B cell (primary cell): ENCODE data around the gene SLC7A9. TPM values are rescaled to one million over a fixed set of nuclear protein-coding genes. Genes with fewer than 3 reads are reported as not detected.
"Not testable (repeated sequence)": the region's sequence is repeated elsewhere in the genome, so short reads cannot be mapped to it uniquely, and the experiment has no call there.

ENCODE experiments used
- ATAC-seq: fragments of 200-7000 bp; cut with Tn5 transposase; one replicate; pipeline ENCODE4 v1.10.0; 2021; ENCODE audit warnings: low read depth, mild to moderate bottlenecking, moderate number of reproducible peaks, moderate library complexity
- CTCF ChIA-PET: fragments of 350-600 bp; sonication (Branson Sonifier 250); formaldehyde crosslinking; loops from one replicate; lab custom pipeline; 2021; ENCODE audit warnings: antibody characterized with exemption, inconsistent platforms; lab: Charles Lee
- POLR2A ChIA-PET: fragments of 350-600 bp; sonication (Branson Sonifier 250); formaldehyde crosslinking; loops from one replicate; lab custom pipeline; 2021; ENCODE audit warnings: antibody characterized with exemption; lab: Charles Lee
- DNase-seq: peaks from one replicate; pipeline ENCODE4 v3.0.0; 2013
- H2AFZ ChIP-seq: 2 replicates; pipeline ENCODE4 v1.6.1; 2012; ENCODE audit warnings: mild to moderate bottlenecking, low read depth, low read length; ENCODE audit not compliant: insufficient read depth, poor library complexity, severe bottlenecking
- H3K27ac ChIP-seq, 2 donors: 1 replicate in 1 of 2; 2 replicates in 1 of 2; pipeline ENCODE4 v1.5.1; 2012 to 2013; ENCODE audit warnings: low read length in 2 of 2, mild to moderate bottlenecking in 2 of 2, moderate library complexity in 1 of 2
- H3K27me3 ChIP-seq, 4 experiments: fragments of 200-600 bp in 1 of 4; sonication (generic) in 1 of 4; replicated peaks in 1 of 4; 1 replicate in 2 of 4; 2 replicates in 2 of 4; pipeline versions ENCODE4 v1.6.1 to v1.7.0; 2013 to 2016; ENCODE audit warnings: low read length in 3 of 4, mild to moderate bottlenecking in 2 of 4, mixed read lengths in 1 of 4, moderate library complexity in 1 of 4; ENCODE audit not compliant: insufficient read depth in 4 of 4, control insufficient read depth in 3 of 4; ENCODE audit errors: control extremely low read depth in 1 of 4
- H3K36me3 ChIP-seq, 2 experiments: replicated peaks in 1 of 2; 1 replicate in 1 of 2; 2 replicates in 1 of 2; pipeline versions ENCODE4 v1.6.1 to v1.7.1; 2013; ENCODE audit warnings: low read length in 1 of 2; ENCODE audit not compliant: insufficient read depth in 2 of 2, control insufficient read depth in 1 of 2; ENCODE audit errors: control extremely low read depth in 1 of 2, extremely low read depth in 1 of 2
- H3K4me1 ChIP-seq, 2 donors: fragments of 200-600 bp in 1 of 2; sonication (generic) in 1 of 2; 1 replicate in 1 of 2; 2 replicates in 1 of 2; pipeline versions ENCODE4 v1.5.1 to v1.6.1; 2013 to 2017; ENCODE audit warnings: low read length in 2 of 2; ENCODE audit not compliant: control insufficient read depth in 2 of 2, insufficient read depth in 2 of 2
- H3K4me2 ChIP-seq: replicated peaks from 2 replicates; pipeline ENCODE3; 2012; ENCODE audit warnings: mild to moderate bottlenecking, low read depth, low read length; ENCODE audit not compliant: poor library complexity, severe bottlenecking
- H3K4me3 ChIP-seq, 5 experiments: fragments of 200-600 bp in 1 of 5; sonication (generic) in 1 of 5; 1 replicate in 3 of 5; 2 replicates in 2 of 5; pipeline versions ENCODE4 v1.5.1 to v1.7.0; 2011 to 2016; ENCODE audit warnings: low read length in 4 of 5, mild to moderate bottlenecking in 4 of 5, low read depth in 2 of 5, control low read depth in 1 of 5, moderate library complexity in 1 of 5; ENCODE audit not compliant: insufficient read depth in 1 of 5; ENCODE audit errors: control extremely low read depth in 1 of 5, extremely low read depth in 1 of 5
- H3K79me2 ChIP-seq: fragments of 200-600 bp; sonication (generic); one replicate; pipeline ENCODE4 v1.6.0; 2016; ENCODE audit warnings: low read length; ENCODE audit not compliant: control insufficient read depth, insufficient read depth
- H3K9ac ChIP-seq: fragments of 200-600 bp; sonication (generic); 2 replicates; pipeline ENCODE4 v1.6.1; 2017; ENCODE audit warnings: mild to moderate bottlenecking, low read length, moderate library complexity
- H3K9me3 ChIP-seq, 3 donors: one replicate each; pipeline versions ENCODE4 v1.6.1 to v1.7.1; 2013; ENCODE audit warnings: low read length in 2 of 3; ENCODE audit not compliant: control insufficient read depth in 2 of 3, insufficient read depth in 1 of 3; ENCODE audit errors: control extremely low read depth in 1 of 3
- H4K20me1 ChIP-seq: 2 replicates; pipeline ENCODE4 v1.6.0; 2012; ENCODE audit warnings: mild to moderate bottlenecking, low read length; ENCODE audit not compliant: insufficient read depth, control insufficient read depth, poor library complexity, severe bottlenecking
- H3K27ac Mint-ChIP-seq: one replicate; pipeline ENCODE4 v1.8.0; 2021; ENCODE audit warnings: mixed read lengths
- H3K27me3 Mint-ChIP-seq: one replicate; pipeline ENCODE4 v1.8.0; 2021; ENCODE audit warnings: mixed read lengths
- H3K4me1 Mint-ChIP-seq: one replicate; pipeline ENCODE4 v1.8.0; 2021; ENCODE audit warnings: mixed read lengths
- H3K4me3 Mint-ChIP-seq: one replicate; pipeline ENCODE4 v1.8.0; 2021; ENCODE audit warnings: mixed read lengths
- H3K9me3 Mint-ChIP-seq: one replicate; pipeline ENCODE4 v1.8.0; 2022; ENCODE audit warnings: mixed read lengths; ENCODE audit not compliant: insufficient read depth
- CTCF ChIP-seq: fragments of 200-600 bp; IDR thresholded peaks from one replicate; pipeline ENCODE4 v1.8.0; 2022; ENCODE audit warnings: antibody characterized with exemption, mild to moderate bottlenecking
- EZH2 ChIP-seq: IDR thresholded peaks from 2 replicates; pipeline ENCODE4 v1.6.1; 2012; ENCODE audit warnings: borderline replicate concordance, low read depth, mild to moderate bottlenecking, moderate library complexity, low read length; ENCODE audit not compliant: insufficient read depth, poor library complexity, severe bottlenecking
- WGBS: methylation state at CpG from one replicate; pipeline ENCODE4 v1.1.5; 2013; ENCODE audit warnings: missing lambda C conversion rate; ENCODE audit not compliant: insufficient coverage; 5-methylcytosine and 5-hydroxymethylcytosine counted together
- intact Hi-C: fragments of 100-400 bp; cut with micrococcal nuclease; formaldehyde crosslinking; loops from one replicate; pipeline ENCODE4 v1.10.0; 2022
- polyA plus RNA-seq: library from polyadenylated mRNA; depleted of rRNA; stranded (reverse); fragments of >200 nt; gene quantifications from 2 replicates; pipeline ENCODE4 v1.2.3, GENCODE V29; 2012
- total RNA-seq, 2 donors: library from RNA; stranded (reverse); fragments of 120-200 nt in 1 of 2; gene quantifications; 1 replicate in 1 of 2; 2 replicates in 1 of 2; pipeline versions ENCODE4 v1.2.3 to v1.2.4, GENCODE V29; 2013 to 2022

Gene SLC7A9
- total and polyA plus RNA-seq, 2 donors (not counting 1 experiment from before 2014, with no cell fraction given), result 0.19 to 0.62 TPM

- POLR2A ChIA-PET, result no interaction called here
Measured at GRCh38 chr19:32857584-32857983, 12.0 kb downstream of the SLC7A9 start.

GRCh38 chr19:32856818-32857217 lies 12.7 kb downstream of the SLC7A9 start:
- POLR2A ChIA-PET, H3K27ac ChIP-seq, H3K4me3 ChIP-seq, H3K4me1 ChIP-seq, CTCF ChIA-PET, H3K4me1 Mint-ChIP-seq, DNase-seq, H3K27me3 Mint-ChIP-seq, H3K9me3 ChIP-seq, ATAC-seq, H3K36me3 ChIP-seq, H2AFZ ChIP-seq, H3K27me3 ChIP-seq, H3K4me2 ChIP-seq, H3K4me3 Mint-ChIP-seq, H3K9me3 Mint-ChIP-seq, H4K20me1 ChIP-seq, intact Hi-C loops, H3K9ac ChIP-seq, H3K27ac Mint-ChIP-seq, H3K79me2 ChIP-seq: not testable (repeated sequence)
- 95% methylated on average over 7 of the region's 7 CpGs for WGBS

More at GRCh38 chr19:32857584-32857983, 12.0 kb downstream of the SLC7A9 start:
- Histone ChIP-seq H3K9ac (no peak overlapping the region), H2AFZ (no peak overlapping the region), H3K36me3 (no peaks in the 10 kb centered on the region), H3K27ac (no peak overlapping the region), H4K20me1 (no peaks in the 10 kb centered on the region), H3K27me3 (no peaks in the 10 kb centered on the region), H3K4me2 (no peak overlapping the region), H3K79me2 (no peaks in the 10 kb centered on the region), H3K9me3 (no peaks in the 10 kb centered on the region), H3K4me3 (no peak overlapping the region), H3K4me1 (no peaks in the 10 kb centered on the region)
- no peak for ATAC-seq
- no peak for DNase-seq
- Mint-ChIP-seq H3K9me3 (no peaks in the 10 kb centered on the region), H3K27me3 (no peaks in the 10 kb centered on the region), H3K27ac (no peak overlapping the region), H3K4me3 (no peak overlapping the region), H3K4me1 (no peaks in the 10 kb centered on the region)
- 100% methylated on average over 1 of the region's 5 CpGs for WGBS
- CTCF ChIA-PET, result no interaction called here
- TF ChIP-seq CTCF (no peak), EZH2 (no peak)
- intact Hi-C loops, result no loop called here
